ENCODE measurements around the gene XRN2.

The XRN2 gene

GRCh38 chr20:21381619-21382018 lies 78.5 kb downstream of the XRN2 start:
- Histone ChIP-seq H3K36me3 (peaks cover 54% of the 10 kb centered on the region), H3K9me3 (ENCODE audit: severe bottlenecking) (no peaks in the 10 kb centered on the region), H3K4me3 (ENCODE audit: low read depth, low read length) (no peak overlapping the region), H3K27me3 (ENCODE audit: insufficient read depth, low read depth, severe bottlenecking) (no peaks in the 10 kb centered on the region), H3K27ac (no peak overlapping the region)
- TF ChIP-seq CTCF (IDR thresholded peaks at IDR 0.05; ENCODE audit: low read depth, low read length), result no peak
- DNase-seq, result no peak

GRCh38 chr20:21384308-21384892 lies 81.3 kb downstream of the XRN2 start:
- no peak for DNase-seq
- Histone ChIP-seq H3K9me3 (ENCODE audit: severe bottlenecking) (no peaks in the 10 kb centered on the region), H3K27ac (no peak overlapping the region), H3K27me3 (ENCODE audit: insufficient read depth, low read depth, severe bottlenecking) (no peaks in the 10 kb centered on the region), H3K4me3 (ENCODE audit: low read depth, low read length) (no peak overlapping the region), H3K36me3 (peaks cover 52% of the 10 kb centered on the region)
- no peak for TF ChIP-seq CTCF (IDR thresholded peaks at IDR 0.05; ENCODE audit: low read depth, low read length)

- no peak for DNase-seq
- Histone ChIP-seq H3K9me3 (ENCODE audit: severe bottlenecking) (no peaks in the 10 kb centered on the region), H3K27me3 (ENCODE audit: insufficient read depth, low read depth, severe bottlenecking) (no peaks in the 10 kb centered on the region)
Measured at GRCh38 chr20:21386111-21386510, 83.0 kb downstream of the XRN2 start.

GRCh38 chr20:21387528-21387927 lies 84.4 kb downstream of the XRN2 start:
- Histone ChIP-seq H3K4me3 (ENCODE audit: low read depth, low read length) (no peak overlapping the region), H3K27ac (no peak overlapping the region), H3K9me3 (ENCODE audit: severe bottlenecking) (no peaks in the 10 kb centered on the region), H3K27me3 (ENCODE audit: insufficient read depth, low read depth, severe bottlenecking) (no peaks in the 10 kb centered on the region), H3K36me3 (peaks cover 38% of the 10 kb centered on the region)
- DNase-seq, result no peak
- TF ChIP-seq CTCF (IDR thresholded peaks at IDR 0.05; ENCODE audit: low read depth, low read length), result no peak

More at GRCh38 chr20:21386111-21386510, 83.0 kb downstream of the XRN2 start:
- H3K4me3 ChIP-seq (ENCODE audit: low read depth, low read length), result no peak overlapping the region
- TF ChIP-seq CTCF (IDR thresholded peaks at IDR 0.05; ENCODE audit: low read depth, low read length), result no peak
- H3K36me3 ChIP-seq, result peaks cover 45% of the 10 kb centered on the region
- H3K27ac ChIP-seq, result no peak overlapping the region

GRCh38 chr20:21388566-21388965 lies 85.4 kb downstream of the XRN2 start:
- no peaks in the 10 kb centered on the region for H3K27me3 ChIP-seq (ENCODE audit: insufficient read depth, low read depth, severe bottlenecking)

More at GRCh38 chr20:21388566-21388965, 85.4 kb downstream of the XRN2 start:
- Histone ChIP-seq H3K4me3 (ENCODE audit: low read depth, low read length) (no peak overlapping the region), H3K9me3 (ENCODE audit: severe bottlenecking) (no peaks in the 10 kb centered on the region), H3K36me3 (peaks cover 30% of the 10 kb centered on the region), H3K27ac (no peak overlapping the region)
- DNase-seq, result no peak
- TF ChIP-seq CTCF (IDR thresholded peaks at IDR 0.05; ENCODE audit: low read depth, low read length), result no peak
